CD14-positive monocyte (primary cell): ENCODE results near the gene CHST3. TPM values are rescaled to one million over a fixed set of nuclear protein-coding genes. Genes with fewer than 3 reads are reported as not detected.

Experiments used
- DNase-seq, 3 donors: peaks; one replicate each; pipeline ENCODE4 v3.0.0-alpha.2; 2011 to 2022
- H2AFZ ChIP-seq: 2 replicates; pipeline ENCODE4 v1.6.0; 2012; ENCODE audit warnings: mild to moderate bottlenecking, low read depth, low read length, inconsistent platforms; ENCODE audit not compliant: insufficient read depth, poor library complexity, severe bottlenecking
- H3K27ac ChIP-seq, 2 donors: 1 replicate in 1 of 2; 2 replicates in 1 of 2; pipeline ENCODE4 v1.5.1; 2012 to 2013; ENCODE audit warnings: low read length in 2 of 2, control low read depth in 1 of 2, inconsistent platforms in 1 of 2, low read depth in 1 of 2, mild to moderate bottlenecking in 1 of 2
- H3K27me3 ChIP-seq, 2 donors: one replicate each; pipeline versions ENCODE4 v1.6.0 to v1.6.1; 2011 to 2013; ENCODE audit warnings: low read length in 2 of 2; ENCODE audit not compliant: control insufficient read depth in 2 of 2, insufficient read depth in 2 of 2
- H3K36me3 ChIP-seq, 2 donors: replicated peaks in 1 of 2; 1 replicate in 1 of 2; 2 replicates in 1 of 2; pipeline versions ENCODE4 v1.5.1 to v1.6.1; 2012 to 2013; ENCODE audit warnings: low read length in 2 of 2, control low read depth in 1 of 2, inconsistent platforms in 1 of 2, mild to moderate bottlenecking in 1 of 2; ENCODE audit not compliant: insufficient read depth in 2 of 2, control insufficient read depth in 1 of 2
- H3K4me1 ChIP-seq, 2 donors: 1 replicate in 1 of 2; 2 replicates in 1 of 2; pipeline versions ENCODE4 v1.5.1 to v1.6.1; 2012 to 2013; ENCODE audit warnings: low read length in 2 of 2, control low read depth in 1 of 2, inconsistent platforms in 1 of 2, mild to moderate bottlenecking in 1 of 2, moderate library complexity in 1 of 2; ENCODE audit not compliant: insufficient read depth in 2 of 2, control insufficient read depth in 1 of 2
- H3K4me2 ChIP-seq: replicated peaks from 2 replicates; pipeline ENCODE3; 2012; ENCODE audit warnings: low read length, moderate library complexity, mild to moderate bottlenecking; ENCODE audit not compliant: poor library complexity, severe bottlenecking; ENCODE audit errors: extremely low read depth
- H3K4me3 ChIP-seq, 3 experiments: fragments of 200-600 bp in 1 of 3; sonication (generic) in 1 of 3; replicated peaks in 1 of 3; 1 replicate in 2 of 3; 2 replicates in 1 of 3; pipeline ENCODE4 v1.5.1; 2011 to 2013; ENCODE audit warnings: low read length in 3 of 3, mild to moderate bottlenecking in 3 of 3, control low read depth in 2 of 3, low read depth in 2 of 3, inconsistent platforms in 1 of 3, moderate library complexity in 1 of 3
- H3K79me2 ChIP-seq: 2 replicates; pipeline ENCODE4 v1.6.0; 2012; ENCODE audit warnings: mild to moderate bottlenecking, control low read depth, inconsistent platforms, low read length, moderate library complexity; ENCODE audit not compliant: insufficient read depth
- H3K9ac ChIP-seq: 2 replicates; pipeline ENCODE4 v1.6.0; 2017; ENCODE audit warnings: low read length, mild to moderate bottlenecking; ENCODE audit not compliant: insufficient read depth, poor library complexity, severe bottlenecking
- H3K9me3 ChIP-seq, 2 donors: replicated peaks in 1 of 2; 1 replicate in 1 of 2; 2 replicates in 1 of 2; pipeline versions ENCODE4 v1.5.1 to v1.6.1; 2012 to 2013; ENCODE audit warnings: low read length in 2 of 2, control low read depth in 1 of 2; ENCODE audit not compliant: control insufficient read depth in 1 of 2, insufficient read depth in 1 of 2
- H4K20me1 ChIP-seq: 2 replicates; pipeline ENCODE4 v1.6.0; 2012; ENCODE audit warnings: mild to moderate bottlenecking, low read length, control low read depth, moderate library complexity; ENCODE audit not compliant: insufficient read depth
- H3K27ac Mint-ChIP-seq, 7 donors: one replicate each; pipeline ENCODE4 v1.8.0; 2020; ENCODE audit warnings: mild to moderate bottlenecking in 7 of 7, mixed read lengths in 7 of 7, moderate library complexity in 6 of 7, inconsistent platforms in 2 of 7
- H3K27me3 Mint-ChIP-seq, 3 donors: one replicate each; pipeline ENCODE4 v1.8.0; 2021 to 2022; ENCODE audit warnings: low read depth in 3 of 3, mild to moderate bottlenecking in 3 of 3, mixed read lengths in 3 of 3, moderate library complexity in 3 of 3, inconsistent platforms in 1 of 3
- H3K36me3 Mint-ChIP-seq, 2 donors: one replicate each; pipeline ENCODE4 v1.8.0; 2020; ENCODE audit warnings: mixed read lengths in 2 of 2, inconsistent platforms in 1 of 2, mild to moderate bottlenecking in 1 of 2
- H3K4me1 Mint-ChIP-seq: one replicate; pipeline ENCODE4 v1.8.0; 2020; ENCODE audit warnings: mild to moderate bottlenecking, mixed read lengths
- H3K4me3 Mint-ChIP-seq, 2 donors: one replicate each; pipeline ENCODE4 v1.8.0; 2020; ENCODE audit warnings: mild to moderate bottlenecking in 2 of 2, mixed read lengths in 2 of 2, moderate library complexity in 1 of 2
- H3K9me3 Mint-ChIP-seq, 7 donors: one replicate each; pipeline ENCODE4 v1.8.0; 2020 to 2022; ENCODE audit warnings: mixed read lengths in 7 of 7, mild to moderate bottlenecking in 6 of 7, moderate library complexity in 6 of 7, inconsistent platforms in 2 of 7
- CTCF ChIP-seq: fragments of 200-600 bp; IDR thresholded peaks from one replicate; pipeline ENCODE4 v1.8.0; 2022; ENCODE audit warnings: antibody characterized with exemption, mild to moderate bottlenecking
- WGBS: methylation state at CpG from one replicate; pipeline ENCODE4 v1.1.5; 2013; ENCODE audit warnings: missing lambda C conversion rate; ENCODE audit not compliant: insufficient coverage; 5-methylcytosine and 5-hydroxymethylcytosine counted together
- intact Hi-C, 2 donors: fragments of 100-400 bp; cut with micrococcal nuclease; formaldehyde crosslinking; loops; one replicate each; pipeline versions ENCODE4 v1.15.0 to v1.15.1; 2023
- polyA plus RNA-seq, 3 donors: library from polyadenylated mRNA; depleted of rRNA in 1 of 3; unstranded in 2 of 3; stranded (reverse) in 1 of 3; fragments of 300-500 nt in 2 of 3; fragments of >200 nt in 1 of 3; fragmentation: Illumina TruSeq in 2 of 3; gene quantifications; 1 replicate in 2 of 3; 2 replicates in 1 of 3; pipeline ENCODE4 v1.2.3, GENCODE V29; 2012 to 2021

The CHST3 gene
- polyA plus RNA-seq, 3 donors: not detected

GRCh38 chr10:72007246-72007892 lies 43.2 kb downstream of the CHST3 start:
- Histone ChIP-seq H4K20me1 (no peaks in the 10 kb centered on the region), H3K36me3 (no peaks in the 10 kb centered on the region), H2AFZ (no peak overlapping the region), H3K4me1 (no peaks in the 10 kb centered on the region), H3K4me2 (no peak overlapping the region), H3K27ac (no peak overlapping the region), H3K79me2 (no peaks in the 10 kb centered on the region), H3K9me3 (peaks cover 0 to 7% of the 10 kb centered on the region in 2 donors), H3K27me3 (no peaks in the 10 kb centered on the region), H3K9ac (no peak overlapping the region), H3K4me3 (no peak overlapping the region)
- Mint-ChIP-seq H3K27me3 (peaks cover 0 to 4% (median 2%) of the 10 kb centered on the region in 3 donors), H3K9me3 (peaks cover 0 to 10% (median 6%) of the 10 kb centered on the region in 7 donors), H3K36me3 (no peaks in the 10 kb centered on the region), H3K27ac (no peak overlapping the region), H3K4me3 (no peak overlapping the region), H3K4me1 (no peaks in the 10 kb centered on the region)
- DNase-seq: no peak
- WGBS: 96% methylated on average over 48 of the region's 59 CpGs
- intact Hi-C loops: no loop called here
- TF ChIP-seq CTCF: no peak

- no peak overlapping the region for H3K27ac ChIP-seq
- H3K4me1 ChIP-seq: no peaks in the 10 kb centered on the region
- 96% methylated on average over 55 of the region's 58 CpGs for WGBS
- intact Hi-C loops: no loop called here
- Mint-ChIP-seq H3K36me3 (no peaks in the 10 kb centered on the region), H3K4me3 (peak overlapping the region in 1 of 2 donors; percentile 6), H3K9me3 (peaks cover 0 to 10% (median 6%) of the 10 kb centered on the region in 7 donors), H3K27me3 (peaks cover 0 to 7% (median 2%) of the 10 kb centered on the region in 3 donors), H3K27ac (peak overlapping the region in 1 of 7 donors; percentile 52), H3K4me1 (no peaks in the 10 kb centered on the region)
- no peaks in the 10 kb centered on the region for H3K36me3 ChIP-seq
- no peak for DNase-seq
- peaks cover 0 to 7% of the 10 kb centered on the region in 2 donors for H3K9me3 ChIP-seq
- H3K27me3 ChIP-seq: no peaks in the 10 kb centered on the region
- H4K20me1 ChIP-seq: no peaks in the 10 kb centered on the region
- no peak overlapping the region for H3K4me2 ChIP-seq
- no peak overlapping the region for H2AFZ ChIP-seq
- no peak for TF ChIP-seq CTCF
- H3K79me2 ChIP-seq: no peaks in the 10 kb centered on the region
- no peak overlapping the region for H3K9ac ChIP-seq
- no peak overlapping the region for H3K4me3 ChIP-seq
Measured at GRCh38 chr10:72008096-72008981, 44.1 kb downstream of the CHST3 start.
